HEK293 (cell line): ENCODE data around the gene PPP2R3A.

Source experiments
- SP7 ChIP-seq: fragments of 450-650 bp; formaldehyde crosslinking; IDR thresholded peaks from 2 replicates; pipeline ENCODE4 v1.5.1; 2016; ENCODE audit warnings: missing biosample characterization, missing genetic modification characterization
- YY1 ChIP-seq: fragments of 450-650 bp; formaldehyde crosslinking; IDR thresholded peaks from 2 replicates; pipeline ENCODE4 v1.5.1; 2018; ENCODE audit warnings: missing biosample characterization, missing genetic modification characterization
- ZNF10 ChIP-seq: fragments of 450-650 bp; formaldehyde crosslinking; IDR thresholded peaks from 2 replicates; pipeline ENCODE4 v1.5.1; 2017; ENCODE audit warnings: missing biosample characterization, missing genetic modification characterization
- ZNF274 ChIP-seq, 2 experiments: fragments of 200-500 bp in 1 of 2; fragments of 450-650 bp in 1 of 2; sonication (Bioruptor generic) in 1 of 2; formaldehyde crosslinking in 1 of 2; IDR thresholded peaks; 2 replicates each; pipeline versions ENCODE4 v1.5.1 to v1.6.1; 2014 to 2016; ENCODE audit warnings: borderline replicate concordance in 1 of 2, inconsistent platforms in 1 of 2, low read length in 1 of 2, missing biosample characterization in 1 of 2, missing genetic modification characterization in 1 of 2
- ZNF350 ChIP-seq: fragments of 450-650 bp; formaldehyde crosslinking; IDR thresholded peaks from 2 replicates; pipeline ENCODE4 v1.5.0; 2017; ENCODE audit warnings: missing biosample characterization, mild to moderate bottlenecking, missing genetic modification characterization
- ZNF426 ChIP-seq: fragments of 450-650 bp; formaldehyde crosslinking; IDR thresholded peaks from 2 replicates; pipeline ENCODE4 v1.5.1; 2017; ENCODE audit warnings: missing biosample characterization, missing genetic modification characterization, mild to moderate bottlenecking, inconsistent platforms, moderate library complexity
- ZNF473 ChIP-seq: fragments of 450-650 bp; formaldehyde crosslinking; IDR thresholded peaks from 2 replicates; pipeline ENCODE4 v1.5.1; 2017; ENCODE audit warnings: missing biosample characterization, missing genetic modification characterization
- ZNF561 ChIP-seq: fragments of 450-650 bp; IDR thresholded peaks from 2 replicates; pipeline ENCODE4 v1.5.1; 2018; ENCODE audit warnings: missing biosample characterization, missing genetic modification characterization, borderline replicate concordance
- ZNF571 ChIP-seq: fragments of 450-650 bp; formaldehyde crosslinking; IDR thresholded peaks from 2 replicates; pipeline ENCODE4 v1.5.0; 2017; ENCODE audit warnings: missing biosample characterization, missing genetic modification characterization
- ZSCAN16 ChIP-seq: fragments of 450-650 bp; formaldehyde crosslinking; IDR thresholded peaks from 2 replicates; pipeline ENCODE4 v1.5.1; 2016; ENCODE audit warnings: missing biosample characterization, missing genetic modification characterization
- TF ChIP-seq, protein P1 (sequence below): fragments of 450-650 bp; formaldehyde crosslinking; IDR thresholded peaks from 2 replicates; pipeline ENCODE4 v1.5.1; 2016; ENCODE audit warnings: missing biosample characterization, missing genetic modification characterization
- TF ChIP-seq, protein P2 (sequence below): sonication (generic); formaldehyde crosslinking; IDR thresholded peaks from 2 replicates; pipeline ENCODE4 v1.8.1; 2022; ENCODE audit warnings: mild to moderate bottlenecking, moderate library complexity, missing genetic modification reagents
- TF ChIP-seq, protein P3 (sequence below): fragments of 450-650 bp; formaldehyde crosslinking; IDR thresholded peaks from 2 replicates; pipeline ENCODE4 v1.5.1; 2016; ENCODE audit warnings: missing biosample characterization, missing genetic modification characterization

DNA sequence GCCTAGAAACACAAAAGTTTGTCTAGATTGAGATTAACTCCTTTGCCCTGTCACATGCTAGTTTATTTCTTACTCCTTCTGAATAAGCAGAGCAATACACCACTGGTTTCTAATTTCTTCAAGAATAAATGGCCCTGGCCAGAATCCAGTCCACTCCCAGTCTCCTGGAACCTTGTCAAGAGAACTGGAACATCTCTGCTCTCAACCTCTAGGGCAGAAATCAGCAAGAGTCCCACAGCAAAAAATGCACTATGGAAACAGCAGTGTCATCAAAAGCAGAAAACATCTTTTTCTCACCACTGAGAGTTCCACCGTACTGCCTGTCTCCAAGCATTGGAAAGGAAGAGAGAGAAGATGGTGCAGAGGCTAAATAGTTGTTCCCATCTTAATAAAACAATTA lies 35.9 kb upstream of the PPP2R3A start:
- no peak for TF ChIP-seq ZNF473 (tag by site-specific recombination)
- no peak for TF ChIP-seq ZNF561
- TF ChIP-seq, protein P1, sequence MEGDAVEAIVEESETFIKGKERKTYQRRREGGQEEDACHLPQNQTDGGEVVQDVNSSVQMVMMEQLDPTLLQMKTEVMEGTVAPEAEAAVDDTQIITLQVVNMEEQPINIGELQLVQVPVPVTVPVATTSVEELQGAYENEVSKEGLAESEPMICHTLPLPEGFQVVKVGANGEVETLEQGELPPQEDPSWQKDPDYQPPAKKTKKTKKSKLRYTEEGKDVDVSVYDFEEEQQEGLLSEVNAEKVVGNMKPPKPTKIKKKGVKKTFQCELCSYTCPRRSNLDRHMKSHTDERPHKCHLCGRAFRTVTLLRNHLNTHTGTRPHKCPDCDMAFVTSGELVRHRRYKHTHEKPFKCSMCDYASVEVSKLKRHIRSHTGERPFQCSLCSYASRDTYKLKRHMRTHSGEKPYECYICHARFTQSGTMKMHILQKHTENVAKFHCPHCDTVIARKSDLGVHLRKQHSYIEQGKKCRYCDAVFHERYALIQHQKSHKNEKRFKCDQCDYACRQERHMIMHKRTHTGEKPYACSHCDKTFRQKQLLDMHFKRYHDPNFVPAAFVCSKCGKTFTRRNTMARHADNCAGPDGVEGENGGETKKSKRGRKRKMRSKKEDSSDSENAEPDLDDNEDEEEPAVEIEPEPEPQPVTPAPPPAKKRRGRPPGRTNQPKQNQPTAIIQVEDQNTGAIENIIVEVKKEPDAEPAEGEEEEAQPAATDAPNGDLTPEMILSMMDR, result no peak
- TF ChIP-seq, protein P2, sequence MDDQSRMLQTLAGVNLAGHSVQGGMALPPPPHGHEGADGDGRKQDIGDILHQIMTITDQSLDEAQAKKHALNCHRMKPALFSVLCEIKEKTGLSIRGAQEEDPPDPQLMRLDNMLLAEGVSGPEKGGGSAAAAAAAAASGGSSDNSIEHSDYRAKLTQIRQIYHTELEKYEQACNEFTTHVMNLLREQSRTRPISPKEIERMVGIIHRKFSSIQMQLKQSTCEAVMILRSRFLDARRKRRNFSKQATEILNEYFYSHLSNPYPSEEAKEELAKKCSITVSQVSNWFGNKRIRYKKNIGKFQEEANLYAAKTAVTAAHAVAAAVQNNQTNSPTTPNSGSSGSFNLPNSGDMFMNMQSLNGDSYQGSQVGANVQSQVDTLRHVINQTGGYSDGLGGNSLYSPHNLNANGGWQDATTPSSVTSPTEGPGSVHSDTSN (CRISPR knock-in tag), result no peak
- TF ChIP-seq ZNF426 (tag by site-specific recombination), result no peak
- TF ChIP-seq, protein P3, sequence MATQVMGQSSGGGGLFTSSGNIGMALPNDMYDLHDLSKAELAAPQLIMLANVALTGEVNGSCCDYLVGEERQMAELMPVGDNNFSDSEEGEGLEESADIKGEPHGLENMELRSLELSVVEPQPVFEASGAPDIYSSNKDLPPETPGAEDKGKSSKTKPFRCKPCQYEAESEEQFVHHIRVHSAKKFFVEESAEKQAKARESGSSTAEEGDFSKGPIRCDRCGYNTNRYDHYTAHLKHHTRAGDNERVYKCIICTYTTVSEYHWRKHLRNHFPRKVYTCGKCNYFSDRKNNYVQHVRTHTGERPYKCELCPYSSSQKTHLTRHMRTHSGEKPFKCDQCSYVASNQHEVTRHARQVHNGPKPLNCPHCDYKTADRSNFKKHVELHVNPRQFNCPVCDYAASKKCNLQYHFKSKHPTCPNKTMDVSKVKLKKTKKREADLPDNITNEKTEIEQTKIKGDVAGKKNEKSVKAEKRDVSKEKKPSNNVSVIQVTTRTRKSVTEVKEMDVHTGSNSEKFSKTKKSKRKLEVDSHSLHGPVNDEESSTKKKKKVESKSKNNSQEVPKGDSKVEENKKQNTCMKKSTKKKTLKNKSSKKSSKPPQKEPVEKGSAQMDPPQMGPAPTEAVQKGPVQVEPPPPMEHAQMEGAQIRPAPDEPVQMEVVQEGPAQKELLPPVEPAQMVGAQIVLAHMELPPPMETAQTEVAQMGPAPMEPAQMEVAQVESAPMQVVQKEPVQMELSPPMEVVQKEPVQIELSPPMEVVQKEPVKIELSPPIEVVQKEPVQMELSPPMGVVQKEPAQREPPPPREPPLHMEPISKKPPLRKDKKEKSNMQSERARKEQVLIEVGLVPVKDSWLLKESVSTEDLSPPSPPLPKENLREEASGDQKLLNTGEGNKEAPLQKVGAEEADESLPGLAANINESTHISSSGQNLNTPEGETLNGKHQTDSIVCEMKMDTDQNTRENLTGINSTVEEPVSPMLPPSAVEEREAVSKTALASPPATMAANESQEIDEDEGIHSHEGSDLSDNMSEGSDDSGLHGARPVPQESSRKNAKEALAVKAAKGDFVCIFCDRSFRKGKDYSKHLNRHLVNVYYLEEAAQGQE, result no peak
- TF ChIP-seq ZNF274 (IDR thresholded peaks at IDR 0.05; ENCODE audit: low read length), result no peak
- TF ChIP-seq ZNF274 (tag by site-specific recombination; IDR thresholded peaks at IDR 0.05; ENCODE audit: borderline replicate concordance), result no peak
- no peak for TF ChIP-seq ZNF571
- no peak for TF ChIP-seq ZSCAN16 (tag by site-specific recombination)
- no peak for TF ChIP-seq ZNF350 (tag by site-specific recombination)
- TF ChIP-seq YY1 (tag by site-specific recombination), result no peak
- no peak for TF ChIP-seq ZNF10 (tag by site-specific recombination)
- TF ChIP-seq SP7, result no peak
